ENCODE measurements around the gene NFYA.
A peak's percentile ranks its signal among the peaks of the same experiment; 100 is the strongest.

Gene NFYA
- 15.9 to 49.3 (median 28.1) reads per million in 17 experiments for total RNA-seq

DNA sequence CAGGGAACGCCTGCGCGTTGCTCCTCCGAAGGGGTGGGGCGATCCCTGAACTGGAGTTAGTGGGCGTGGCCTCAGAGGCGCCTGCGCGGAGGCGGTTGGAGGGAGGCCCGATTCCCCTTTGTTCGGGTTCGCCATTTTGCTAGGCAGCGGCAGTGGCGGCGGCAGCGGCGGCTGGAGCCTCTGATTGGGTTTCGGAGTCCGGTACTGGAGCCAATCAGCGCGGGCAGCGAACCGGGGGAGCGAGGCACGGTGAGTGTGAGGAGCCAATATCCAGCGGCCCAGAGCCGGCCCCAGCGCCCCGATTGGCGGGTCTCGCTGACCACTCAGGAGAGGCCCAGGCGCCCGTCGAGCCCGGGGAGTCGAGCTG, at the start of gene NFYA:
Gene NFYA, plus strand, starts transcription at position 139 of the 367 bp plus-strand sequence. CDS start 6,116 bp downstream, outside the sequence.
- no peak for DNase-seq

- DNase-seq = no peak
Measured at GRCh38 chr6:41023114-41023513, 49.7 kb upstream of the NFYA start.

- no peak for DNase-seq
Measured at GRCh38 chr6:41025966-41026530, 46.7 kb upstream of the NFYA start.

- DNase-seq = no peak
Measured at GRCh38 chr6:41027241-41027640, 45.5 kb upstream of the NFYA start.

DNA sequence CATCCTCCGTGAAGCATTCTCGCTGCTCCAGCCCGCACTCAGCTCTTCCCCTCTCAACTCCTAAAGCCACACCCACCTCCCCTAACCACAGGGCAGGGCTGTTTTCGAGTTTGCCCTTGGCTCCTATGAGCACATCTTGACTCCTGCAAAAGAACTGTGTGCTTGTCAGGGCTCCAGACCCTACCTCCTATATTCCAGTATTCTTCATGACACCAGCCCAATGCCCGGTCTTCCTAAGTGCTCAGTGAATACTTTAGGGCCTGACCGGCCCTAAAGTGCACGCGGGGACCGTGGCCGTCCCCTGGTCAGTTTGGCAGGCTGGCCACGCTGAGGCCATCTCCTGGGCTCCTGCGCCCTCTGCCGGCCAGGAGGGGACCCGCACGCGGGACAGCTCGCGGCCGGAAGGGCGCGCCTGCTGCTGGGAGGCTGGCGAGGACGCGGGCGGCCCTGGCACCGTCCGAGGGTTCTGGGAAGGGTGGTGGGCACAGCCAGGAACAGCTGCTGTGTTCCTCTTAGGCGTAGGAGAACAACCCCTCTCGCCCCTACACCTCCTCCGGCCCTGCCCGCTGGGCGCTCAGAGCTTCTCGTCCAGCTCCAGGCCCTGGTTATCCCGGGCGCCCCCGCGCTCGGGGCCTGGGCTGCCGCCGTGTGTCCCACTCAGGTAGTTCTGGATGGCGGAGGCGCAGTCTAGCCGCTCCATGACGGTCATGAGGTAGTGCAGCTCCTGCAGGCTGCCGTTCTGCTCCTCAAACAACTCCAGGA, 44.8 kb upstream of the NFYA start:
- DNase-seq = peak; percentile 78 to 92 (median 90)

DNA sequence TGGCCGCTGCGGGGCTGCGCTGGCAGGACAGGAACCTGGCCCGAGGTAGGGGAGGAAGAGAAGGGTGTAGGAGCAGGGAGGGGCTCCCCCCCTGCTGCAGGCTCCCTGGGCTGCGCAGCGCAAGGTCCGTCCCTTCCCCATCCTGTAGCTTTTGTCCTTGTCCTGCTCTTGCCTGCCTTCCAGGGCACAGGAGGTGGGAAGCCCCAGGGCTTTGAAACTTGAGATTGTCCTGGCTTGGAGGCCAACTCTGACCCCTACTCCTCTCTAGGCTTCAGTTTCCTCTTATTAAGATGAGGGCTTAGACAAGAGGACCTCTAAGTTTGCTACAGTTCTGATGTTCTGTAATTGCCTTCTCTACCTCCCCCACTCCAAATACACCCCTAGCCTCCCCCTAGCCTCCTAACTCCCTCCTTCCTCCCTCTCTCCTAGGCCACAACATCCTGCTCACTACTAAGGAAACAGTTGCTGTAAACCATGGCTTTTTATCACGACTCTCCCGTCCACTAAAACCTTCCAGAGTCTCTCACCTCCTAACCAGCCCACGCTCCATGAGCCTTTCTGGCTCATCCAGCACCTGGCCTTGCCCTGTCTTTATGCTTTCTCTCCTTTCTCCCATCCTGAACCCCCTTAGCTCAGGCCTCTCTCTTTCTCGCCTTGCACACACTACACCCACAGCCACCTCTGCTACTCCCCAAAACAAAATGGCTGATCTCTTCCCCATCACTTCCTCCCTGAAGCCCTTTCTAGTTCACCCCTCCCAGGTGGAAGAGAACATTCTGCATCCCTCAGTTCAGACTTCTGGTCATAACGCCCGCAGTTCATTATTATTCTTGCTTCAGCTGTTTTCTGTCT, 44.0 kb upstream of the NFYA start:
- DNase-seq = no peak

GRCh38 chr6:41032830-41033229, 39.9 kb upstream of the NFYA start:
- DNase-seq = no peak

DNA sequence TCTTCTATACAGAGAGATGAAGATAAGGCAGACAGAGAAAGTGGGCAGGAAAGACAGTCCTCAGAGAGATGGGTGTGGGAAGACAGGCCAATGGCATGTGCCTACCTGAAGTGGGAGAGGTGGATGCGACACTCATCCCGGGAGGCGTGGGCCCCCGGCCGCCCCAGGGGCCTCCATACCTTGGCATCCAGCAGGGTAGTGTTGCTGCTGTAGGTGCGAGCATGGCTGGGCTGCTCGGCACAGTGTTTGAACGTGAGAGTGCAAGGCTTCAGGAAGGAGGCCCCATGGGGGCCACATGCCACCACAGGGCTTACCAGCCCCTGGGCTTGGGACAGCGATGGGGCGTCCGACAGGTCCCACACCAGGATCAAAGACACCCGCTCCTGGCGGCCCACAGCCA, 39.0 kb upstream of the NFYA start:
- no peak for DNase-seq

GRCh38 chr6:41036186-41036585, 36.6 kb upstream of the NFYA start:
- DNase-seq = no peak

- no peak for DNase-seq
Measured at GRCh38 chr6:41036601-41037000, 36.2 kb upstream of the NFYA start.

DNA sequence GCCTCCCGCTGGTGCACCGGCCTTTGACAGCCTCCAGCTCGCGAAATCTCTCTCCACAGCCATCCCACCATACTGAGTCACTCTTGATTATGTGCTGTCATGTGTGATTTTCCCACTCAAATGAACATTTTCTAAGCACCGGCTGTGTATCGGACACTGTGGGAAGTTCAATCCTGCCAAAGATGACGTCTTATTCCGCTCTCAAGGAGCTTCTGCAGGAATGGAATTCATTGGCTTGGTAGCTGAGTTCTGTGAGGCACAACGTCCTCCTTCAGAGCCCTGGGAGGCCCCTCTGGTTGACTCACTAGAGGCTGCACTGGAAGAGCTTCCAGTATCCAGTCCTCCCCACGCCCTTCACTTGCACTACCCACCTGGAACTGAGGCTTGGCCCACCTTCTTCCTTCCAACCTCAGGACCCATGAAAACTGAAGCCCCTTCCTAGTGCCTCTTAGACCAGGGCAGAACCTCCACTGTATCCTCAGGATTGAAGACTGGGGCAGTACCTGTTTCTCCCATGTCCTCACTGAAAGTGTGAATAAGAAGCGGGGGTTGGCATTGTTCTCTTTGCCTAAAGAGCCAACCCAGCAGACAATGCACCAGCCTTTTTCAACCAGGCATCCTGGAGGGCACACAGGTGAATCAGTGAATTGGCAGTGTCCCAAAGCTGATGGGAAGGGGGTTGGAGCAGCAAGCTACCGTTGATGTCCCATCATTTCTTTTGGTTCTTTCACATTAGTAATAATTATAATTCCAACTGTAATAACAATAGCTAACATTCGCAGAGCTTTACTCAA, 35.5 kb upstream of the NFYA start:
- DNase-seq = no peak

- no peak for DNase-seq
Measured at GRCh38 chr6:41038205-41038604, 34.6 kb upstream of the NFYA start.

- DNase-seq = peak; percentile 24 to 64 (median 46)
Measured at GRCh38 chr6:41039060-41039998, 33.4 kb upstream of the NFYA start, which contains the start of gene UNC5CL. UNC5CL (minus strand) TSS chr6:41039221; CDS start chr6:41035074, 4,147 bp downstream.

DNA sequence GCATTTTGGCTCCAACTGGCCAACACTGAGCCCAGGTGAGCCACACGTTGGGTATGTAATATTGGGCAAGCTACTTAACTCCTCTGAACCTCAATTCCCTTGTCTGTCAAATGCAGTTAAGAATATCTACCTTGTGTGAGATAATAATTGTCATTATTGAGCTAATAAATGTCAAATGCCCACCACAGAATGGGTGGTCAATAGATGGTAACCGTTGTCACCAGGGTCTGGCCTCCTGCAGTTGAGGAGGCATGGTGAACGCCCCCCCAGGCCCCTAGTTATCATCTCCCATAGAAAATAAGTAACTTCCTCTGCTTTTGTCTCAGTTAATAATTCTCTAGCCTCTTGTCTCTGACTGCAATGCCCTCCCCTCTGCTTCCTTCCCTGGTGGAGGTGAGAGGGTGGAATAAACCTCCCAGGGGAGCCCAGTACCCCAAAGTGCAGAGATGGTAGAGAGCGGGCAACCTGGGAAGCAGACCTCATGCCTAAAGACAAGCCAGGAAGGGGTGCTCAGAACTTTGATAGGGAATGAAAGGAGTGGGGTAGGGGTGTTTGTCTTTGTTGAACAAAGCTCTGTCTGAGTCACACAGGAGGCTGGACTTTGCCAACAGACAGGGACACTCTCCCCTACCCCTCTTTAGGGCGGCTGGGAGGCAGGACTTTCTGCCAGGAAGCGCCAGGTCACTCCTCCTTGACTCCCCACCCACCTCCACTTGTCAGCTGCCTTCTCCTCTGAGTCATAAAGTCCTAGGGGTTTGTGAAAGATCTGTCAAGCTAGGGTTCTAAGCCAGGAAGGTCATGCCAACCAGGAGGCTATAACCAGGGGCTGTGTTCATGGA, 32.5 kb upstream of the NFYA start:
- DNase-seq = peak; percentile 49 to 76 (median 74)

DNA sequence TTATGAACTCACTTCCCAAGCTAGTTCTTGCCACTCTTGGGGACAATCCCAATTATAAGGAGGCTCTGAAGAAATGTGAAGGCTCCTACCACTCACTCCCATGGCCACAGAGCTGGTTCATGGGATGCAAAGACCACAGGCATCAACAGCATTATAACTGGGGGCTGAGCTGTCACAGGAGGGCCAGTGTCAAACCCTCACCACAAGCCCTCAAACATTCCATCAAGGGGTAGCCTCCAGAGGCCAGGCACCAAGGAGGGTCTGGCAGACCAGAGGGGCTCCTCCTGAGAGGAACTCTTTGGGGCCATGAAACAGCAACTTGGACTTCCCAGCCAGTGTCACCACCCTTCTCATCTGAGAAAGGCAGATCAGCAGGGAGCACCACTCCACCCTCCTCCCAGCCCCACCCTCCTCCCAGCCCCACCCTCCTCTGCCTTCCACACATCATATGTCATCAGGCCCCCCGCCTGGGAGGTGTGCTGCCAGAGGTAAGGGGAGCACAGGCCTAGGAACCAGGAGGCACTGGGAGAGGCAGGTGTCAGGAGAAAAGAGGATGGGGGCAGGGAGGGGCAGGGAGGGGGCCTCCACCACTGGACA, 31.7 kb upstream of the NFYA start:
- DNase-seq = no peak

DNA sequence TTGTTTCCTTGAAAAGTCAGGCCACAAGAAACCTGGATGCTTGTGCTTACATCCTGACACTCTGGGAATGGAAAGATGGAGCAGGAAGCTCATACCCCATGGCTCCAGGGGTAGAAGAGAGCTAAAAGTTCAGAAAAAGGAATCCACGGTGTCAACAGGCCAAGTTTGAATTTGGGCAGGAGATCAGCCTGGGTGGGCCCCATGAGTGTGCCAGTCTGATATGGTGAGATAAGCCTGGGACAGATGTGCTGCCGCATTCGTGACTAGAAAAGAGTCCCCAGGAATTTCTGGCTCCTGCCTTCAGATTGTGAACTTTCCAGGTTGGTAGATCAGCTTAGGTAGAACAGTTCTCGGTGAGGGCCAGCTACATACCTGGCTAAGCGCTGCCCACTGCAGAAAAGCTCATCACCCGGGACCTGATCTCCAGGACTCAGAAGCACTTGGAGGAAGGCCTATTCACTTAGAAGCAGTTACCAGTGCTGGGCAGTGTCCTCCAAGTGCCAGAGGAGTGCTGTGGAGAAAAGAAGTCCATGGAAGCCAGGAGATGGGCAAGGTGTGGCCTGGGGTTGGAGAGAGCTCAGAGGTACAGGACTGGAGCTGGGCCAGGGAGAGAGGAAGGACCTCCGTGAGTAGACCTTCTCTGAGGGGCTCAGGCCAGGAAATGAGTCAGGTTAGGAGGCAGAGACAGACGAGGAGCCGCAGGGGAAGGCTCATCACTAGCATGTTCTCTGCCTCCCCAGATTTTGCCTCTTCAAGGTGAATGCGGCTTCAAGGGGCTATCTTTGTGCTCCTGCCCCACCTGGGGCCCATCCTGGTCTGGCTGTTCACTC, 30.3 kb upstream of the NFYA start, which contains the start of gene TSPO2:
Gene TSPO2, plus strand, starts transcription at position 242 of the 830 bp plus-strand sequence. Its CDS starts 519 bp downstream, at position 761.
- DNase-seq = no peak

- DNase-seq = no peak
Measured at GRCh38 chr6:41043151-41043550, 29.6 kb upstream of the NFYA start.

- no peak for DNase-seq
Measured at GRCh38 chr6:41045664-41046063, 27.1 kb upstream of the NFYA start.

DNA sequence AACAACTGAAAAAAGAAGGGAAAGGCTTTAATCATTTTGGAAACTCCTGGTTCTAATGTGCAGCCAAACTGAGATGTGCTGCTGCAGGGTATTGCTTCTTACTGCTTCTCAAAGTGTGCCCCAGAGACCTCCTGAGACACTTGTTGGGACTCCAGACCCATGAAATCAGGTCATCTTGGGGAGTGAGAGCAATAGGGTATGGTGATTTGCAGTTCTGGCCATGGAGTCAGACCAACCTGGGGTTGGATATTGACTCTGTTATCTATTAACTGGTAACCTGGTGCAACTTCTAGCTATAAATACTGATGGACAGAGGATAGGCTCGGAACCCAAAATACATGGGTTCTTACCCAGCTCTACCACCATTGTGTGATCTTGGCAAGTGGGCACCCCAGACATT, 26.7 kb upstream of the NFYA start:
- DNase-seq = no peak
